ENCODE measurements around the gene PHLDB2. TPM values are rescaled to one million over a fixed set of nuclear protein-coding genes. Genes with fewer than 3 reads are reported as not detected.

The PHLDB2 gene
- total RNA-seq, 1 donor from 2014 or later: 0.98 TPM

DNA sequence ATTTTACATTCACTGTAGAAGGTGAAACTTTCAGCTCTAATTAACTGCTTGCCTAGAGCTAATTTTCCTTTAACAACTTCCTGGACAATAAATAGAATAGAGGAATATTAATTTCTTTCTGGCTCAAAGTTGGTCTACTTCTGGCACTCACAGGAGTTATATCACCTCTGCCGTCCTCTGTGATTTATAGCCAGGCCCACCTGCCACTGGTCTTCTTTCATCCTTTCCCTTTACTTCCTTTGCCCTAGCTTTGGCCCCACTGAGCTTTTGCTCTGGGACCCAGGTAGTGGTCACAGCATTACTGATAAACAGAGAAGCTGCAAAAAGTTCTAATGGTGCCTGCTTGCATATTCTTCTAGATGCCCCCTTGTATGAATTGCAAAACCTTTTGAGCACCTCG lies 70.4 kb downstream of the PHLDB2 start:
- Mint-ChIP-seq H3K9me3 (no peaks in the 10 kb centered on the region), H3K4me3 (no peak overlapping the region), H3K27ac (no peak overlapping the region), H3K36me3 (ENCODE audit: low read depth) (no peaks in the 10 kb centered on the region), H3K4me1 (no peaks in the 10 kb centered on the region), H3K27me3 (peaks cover 9% of the 10 kb centered on the region)
- DNase-seq: no peak
- intact Hi-C loops (cut with micrococcal nuclease): no loop called here

DNA sequence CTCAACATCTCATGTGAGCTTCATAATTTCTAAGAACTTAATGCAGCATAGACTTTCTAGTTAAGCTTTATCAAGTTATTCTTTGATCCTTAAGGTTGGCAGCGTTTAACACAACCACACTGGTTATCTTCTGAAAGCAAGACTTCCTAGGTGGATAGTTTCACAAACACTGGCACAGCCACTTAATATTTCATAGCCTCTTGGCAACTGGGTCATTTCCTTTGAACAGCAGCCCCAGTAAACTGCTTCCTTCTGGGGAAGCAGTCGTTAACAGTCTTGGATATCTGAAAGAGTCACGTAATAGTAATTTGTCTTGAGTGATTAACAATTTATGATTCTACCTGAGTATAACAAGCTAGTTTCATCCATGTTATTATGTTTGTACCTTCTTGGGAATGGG lies 73.9 kb downstream of the PHLDB2 start:
- H3K27me3 Mint-ChIP-seq: peaks cover 13% of the 10 kb centered on the region
- no peak overlapping the region for H3K27ac Mint-ChIP-seq
- H3K36me3 Mint-ChIP-seq (ENCODE audit: low read depth): no peaks in the 10 kb centered on the region
- H3K4me3 Mint-ChIP-seq: no peak overlapping the region
- intact Hi-C loops (cut with micrococcal nuclease): no loop called here
- H3K9me3 Mint-ChIP-seq: no peaks in the 10 kb centered on the region
- DNase-seq: no peak
- no peaks in the 10 kb centered on the region for H3K4me1 Mint-ChIP-seq

DNA sequence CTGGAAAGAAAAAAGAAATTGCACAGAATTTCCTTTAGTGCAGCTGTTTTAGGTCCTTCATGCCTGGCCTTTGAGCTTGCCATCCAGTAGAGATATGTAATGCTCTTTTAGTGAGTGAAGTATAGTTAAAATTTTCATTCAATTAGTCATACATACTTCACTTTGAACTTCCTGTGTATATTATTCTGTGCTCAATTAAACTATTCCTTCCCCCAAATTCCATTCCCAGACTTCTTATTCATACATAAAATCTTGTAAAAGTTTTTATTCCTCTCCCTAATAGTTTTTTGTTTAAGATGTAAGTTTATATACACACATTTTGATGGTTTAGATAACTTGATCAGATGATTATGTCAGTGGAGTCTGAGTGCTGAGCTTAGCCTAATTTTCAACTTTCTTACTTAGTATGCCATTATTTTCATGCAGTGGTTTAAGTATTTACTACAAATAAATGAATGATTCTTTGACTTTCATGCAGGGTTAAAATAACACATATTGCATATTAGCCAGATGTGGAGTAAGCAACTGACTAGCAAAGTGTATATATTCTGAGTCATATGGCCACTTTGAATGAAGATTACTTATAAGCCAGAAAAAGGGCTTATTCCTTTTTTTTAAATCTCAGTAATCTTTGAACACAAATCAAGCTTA lies 77.3 kb downstream of the PHLDB2 start:
- H3K9me3 Mint-ChIP-seq: no peaks in the 10 kb centered on the region
- no peaks in the 10 kb centered on the region for H3K36me3 Mint-ChIP-seq (ENCODE audit: low read depth)
- intact Hi-C loops (cut with micrococcal nuclease): no loop called here
- no peak for DNase-seq
- H3K4me3 Mint-ChIP-seq: no peak overlapping the region
- H3K27me3 Mint-ChIP-seq: peaks cover 18% of the 10 kb centered on the region
- H3K4me1 Mint-ChIP-seq: no peaks in the 10 kb centered on the region
- no peak overlapping the region for H3K27ac Mint-ChIP-seq

DNA sequence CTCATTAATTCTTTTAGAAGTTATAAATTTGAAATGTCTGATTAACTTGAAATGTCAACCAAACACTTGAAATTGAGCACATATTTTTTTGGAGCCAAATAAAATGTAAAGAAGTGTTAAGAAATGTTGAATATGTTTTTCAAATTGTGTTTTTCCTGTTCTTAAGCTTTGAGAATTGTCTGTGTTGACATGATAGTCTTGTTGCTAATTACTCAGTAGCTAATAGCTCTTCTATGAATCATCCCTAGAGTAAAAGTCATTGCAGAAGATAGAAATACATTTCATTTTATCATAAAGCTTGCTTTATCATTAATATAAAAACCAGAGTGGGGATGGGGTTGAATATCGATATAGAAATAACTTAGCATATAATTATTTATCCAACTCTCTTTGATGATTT lies 77.9 kb downstream of the PHLDB2 start:
- intact Hi-C loops (cut with micrococcal nuclease): no loop called here
- peaks cover 18% of the 10 kb centered on the region for H3K27me3 Mint-ChIP-seq
- H3K36me3 Mint-ChIP-seq (ENCODE audit: low read depth): no peaks in the 10 kb centered on the region
- no peak for DNase-seq
- H3K4me1 Mint-ChIP-seq: no peaks in the 10 kb centered on the region
- H3K4me3 Mint-ChIP-seq: no peak overlapping the region
- H3K9me3 Mint-ChIP-seq: no peaks in the 10 kb centered on the region
- no peak overlapping the region for H3K27ac Mint-ChIP-seq

DNA sequence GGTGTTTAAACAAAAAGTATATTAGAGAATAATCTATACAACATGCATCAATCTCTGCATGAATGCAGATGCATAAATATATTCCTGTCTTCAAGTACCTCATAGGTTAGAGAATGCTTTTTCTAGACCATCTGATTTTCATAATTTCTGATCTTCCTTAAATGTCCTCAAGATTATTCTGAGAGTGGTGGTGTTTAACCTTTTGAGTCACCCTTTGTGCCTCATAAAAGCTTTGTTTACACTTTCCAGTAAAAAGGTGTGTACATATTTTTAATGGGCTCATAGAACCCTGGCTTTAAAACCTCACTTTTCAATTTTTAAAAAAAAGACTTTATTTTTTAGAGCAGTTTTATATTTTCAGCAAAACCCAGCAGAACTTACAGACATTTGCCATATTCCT lies 78.8 kb downstream of the PHLDB2 start:
- Mint-ChIP-seq H3K4me1 (no peaks in the 10 kb centered on the region), H3K36me3 (ENCODE audit: low read depth) (no peaks in the 10 kb centered on the region), H3K9me3 (no peaks in the 10 kb centered on the region), H3K27me3 (peaks cover 15% of the 10 kb centered on the region), H3K27ac (no peak overlapping the region), H3K4me3 (no peak overlapping the region)
- no peak for DNase-seq
- intact Hi-C loops (cut with micrococcal nuclease): no loop called here

DNA sequence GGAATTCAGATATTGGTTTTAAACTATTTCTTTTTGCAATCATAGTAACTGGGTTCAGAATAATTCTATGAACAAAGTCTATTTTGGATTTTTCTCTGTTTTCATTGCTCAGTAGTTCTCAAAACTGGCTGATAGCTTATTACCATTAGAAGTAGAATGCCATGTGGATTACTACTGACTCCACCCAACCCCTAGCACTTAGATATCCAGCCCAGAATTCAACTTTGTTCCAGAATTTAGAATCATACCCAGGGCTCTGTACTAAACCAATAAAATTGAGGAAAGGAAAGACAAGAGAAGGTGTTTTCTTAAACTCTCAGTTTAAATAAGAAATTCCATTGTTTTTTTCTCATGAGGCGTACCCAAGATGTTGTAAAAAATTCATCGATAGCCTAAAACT lies 80.8 kb downstream of the PHLDB2 start:
- Mint-ChIP-seq H3K27ac (no peak overlapping the region), H3K4me1 (no peaks in the 10 kb centered on the region), H3K36me3 (ENCODE audit: low read depth) (no peaks in the 10 kb centered on the region), H3K27me3 (peaks cover 13% of the 10 kb centered on the region), H3K9me3 (no peaks in the 10 kb centered on the region), H3K4me3 (no peak overlapping the region)
- no peak for DNase-seq
- intact Hi-C loops (cut with micrococcal nuclease): no loop called here

DNA sequence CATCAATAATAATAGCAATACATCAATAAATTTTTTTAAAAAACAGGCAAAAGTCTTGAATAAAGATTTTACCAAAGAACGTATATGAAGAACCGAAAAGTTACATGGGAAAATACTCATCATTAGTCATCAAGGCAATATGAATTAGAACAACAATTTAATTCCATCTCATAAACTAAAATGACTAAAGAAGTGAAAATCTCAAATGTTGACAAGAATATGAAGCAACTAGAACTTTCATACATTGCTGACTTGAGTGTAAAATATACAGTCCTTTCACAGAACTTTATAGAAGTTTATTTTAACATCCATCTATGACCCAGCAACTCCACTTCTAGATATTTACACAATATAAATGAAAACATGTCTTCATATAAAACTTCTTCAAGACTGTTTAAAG lies 84.5 kb downstream of the PHLDB2 start:
- Mint-ChIP-seq H3K36me3 (ENCODE audit: low read depth) (no peaks in the 10 kb centered on the region), H3K27me3 (peaks cover 22% of the 10 kb centered on the region)

DNA sequence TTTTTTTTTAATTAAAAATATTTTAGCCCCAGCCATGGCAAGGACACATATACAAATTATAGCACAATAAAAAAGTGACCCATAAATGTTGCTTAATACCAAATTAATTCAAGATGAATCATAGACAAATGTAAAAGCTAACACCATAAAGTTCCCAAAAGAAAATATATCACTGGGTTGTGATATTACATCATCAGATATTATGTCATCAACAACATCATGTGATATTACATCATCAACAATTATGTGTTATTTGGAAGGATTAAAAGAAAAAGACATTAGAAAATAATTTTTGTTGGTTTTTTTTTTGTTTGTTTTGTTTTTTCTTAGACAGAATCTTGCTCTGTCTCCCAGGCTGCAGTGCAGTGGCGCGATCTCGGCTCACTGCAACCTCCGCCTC lies 85.3 kb downstream of the PHLDB2 start:
- Mint-ChIP-seq H3K4me3 (no peak overlapping the region), H3K9me3 (no peaks in the 10 kb centered on the region), H3K27me3 (peaks cover 23% of the 10 kb centered on the region), H3K27ac (no peak overlapping the region), H3K36me3 (ENCODE audit: low read depth) (no peaks in the 10 kb centered on the region), H3K4me1 (no peaks in the 10 kb centered on the region)
- intact Hi-C loops (cut with micrococcal nuclease): no loop called here
- no peak for DNase-seq

More for the DNA sequence above, 84.5 kb downstream of the PHLDB2 start:
- no peak for DNase-seq
- intact Hi-C loops (cut with micrococcal nuclease): no loop called here
- no peaks in the 10 kb centered on the region for H3K4me1 Mint-ChIP-seq
- no peak overlapping the region for H3K27ac Mint-ChIP-seq
- no peak overlapping the region for H3K4me3 Mint-ChIP-seq
- H3K9me3 Mint-ChIP-seq: no peaks in the 10 kb centered on the region

DNA sequence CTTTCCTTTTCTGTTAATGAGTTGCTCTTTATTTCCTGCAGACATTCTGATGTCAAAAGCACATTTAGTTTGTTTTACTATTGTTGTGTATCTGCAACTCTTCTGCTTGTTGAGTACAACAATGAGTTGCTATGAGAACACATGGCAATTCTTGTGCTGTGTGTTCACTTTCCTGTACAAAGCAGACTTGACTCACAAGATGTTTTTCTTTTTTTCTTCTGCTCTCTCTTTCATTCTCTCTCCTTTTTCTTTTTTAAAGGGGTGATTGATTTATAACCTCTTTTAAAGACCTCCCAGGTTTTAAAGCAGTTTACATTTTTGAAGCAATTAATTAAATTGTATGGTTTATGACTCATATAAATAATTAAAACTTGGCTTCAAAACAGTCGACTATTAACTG lies 88.2 kb downstream of the PHLDB2 start:
- Mint-ChIP-seq H3K27me3 (peaks cover 26% of the 10 kb centered on the region), H3K4me3 (no peak overlapping the region), H3K36me3 (ENCODE audit: low read depth) (no peaks in the 10 kb centered on the region), H3K27ac (no peak overlapping the region), H3K4me1 (no peaks in the 10 kb centered on the region), H3K9me3 (no peaks in the 10 kb centered on the region)
- no peak for DNase-seq
- intact Hi-C loops (cut with micrococcal nuclease): no loop called here

DNA sequence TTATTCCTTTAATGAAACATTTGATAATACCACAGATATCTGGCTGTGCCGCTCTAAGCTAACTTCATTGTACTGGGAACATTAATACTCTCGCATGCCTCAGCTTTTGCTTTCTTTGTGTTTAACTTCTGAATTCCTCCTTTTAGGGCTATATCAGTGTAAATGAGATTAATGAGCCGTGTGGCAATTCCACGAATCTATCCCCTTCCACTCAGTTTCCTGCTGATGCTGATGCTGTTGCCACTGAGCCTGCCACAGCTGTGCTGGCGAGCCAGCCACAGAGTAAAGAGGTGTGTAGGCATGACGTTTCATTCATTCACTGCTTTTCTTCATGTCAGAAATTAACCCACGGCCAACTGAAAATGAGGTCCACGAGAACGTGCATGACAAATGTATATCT lies 89.7 kb downstream of the PHLDB2 start:
- Mint-ChIP-seq H3K9me3 (no peaks in the 10 kb centered on the region), H3K36me3 (ENCODE audit: low read depth) (no peaks in the 10 kb centered on the region)

DNA sequence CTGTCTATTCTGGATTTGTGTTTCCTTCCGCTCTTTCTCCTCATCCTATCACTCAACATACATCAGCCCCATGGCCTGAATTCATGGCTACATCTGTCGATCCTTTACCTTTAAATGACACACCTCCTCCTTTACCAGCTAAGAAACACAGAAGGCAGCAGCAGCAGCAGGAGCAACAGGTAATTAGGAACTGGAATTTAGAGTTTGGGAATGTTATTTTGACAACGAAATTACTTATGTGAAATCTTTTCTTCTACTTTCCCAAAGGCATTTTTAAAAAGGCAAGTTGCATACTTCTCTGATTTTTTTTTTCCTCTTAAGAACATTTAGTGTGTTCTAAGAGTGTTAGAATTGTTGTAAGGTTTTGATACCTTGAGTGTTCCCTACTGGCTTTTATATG lies 90.6 kb downstream of the PHLDB2 start:
- Mint-ChIP-seq H3K27ac (no peak overlapping the region), H3K27me3 (peaks cover 24% of the 10 kb centered on the region), H3K4me1 (no peaks in the 10 kb centered on the region), H3K4me3 (no peak overlapping the region), H3K36me3 (ENCODE audit: low read depth) (no peaks in the 10 kb centered on the region), H3K9me3 (no peaks in the 10 kb centered on the region)
- no peak for DNase-seq
- intact Hi-C loops (cut with micrococcal nuclease): no loop called here

More for the DNA sequence above, 89.7 kb downstream of the PHLDB2 start:
- H3K27me3 Mint-ChIP-seq: peaks cover 26% of the 10 kb centered on the region
- no peak overlapping the region for H3K4me3 Mint-ChIP-seq
- no peak overlapping the region for H3K27ac Mint-ChIP-seq
- no peak for DNase-seq
- no peaks in the 10 kb centered on the region for H3K4me1 Mint-ChIP-seq
- intact Hi-C loops (cut with micrococcal nuclease): no loop called here

DNA sequence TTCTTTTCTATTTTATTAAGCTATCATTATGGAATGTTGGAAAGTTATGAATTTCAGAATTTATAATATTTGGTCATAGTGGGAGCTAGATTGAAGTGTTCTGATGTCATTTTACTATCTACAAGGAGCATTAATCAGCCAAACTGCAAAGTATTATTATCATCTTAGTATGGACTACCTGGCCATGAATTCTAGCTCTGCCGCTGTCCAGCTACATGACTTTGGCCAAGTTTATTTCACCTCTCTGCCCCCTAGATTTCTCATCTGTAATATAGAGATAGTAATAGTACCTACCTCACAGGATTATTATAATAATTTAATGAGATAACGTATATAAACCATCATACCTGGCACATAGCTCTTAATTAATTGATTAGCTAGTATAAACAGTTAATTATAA lies 92.0 kb downstream of the PHLDB2 start:
- Mint-ChIP-seq H3K4me1 (no peaks in the 10 kb centered on the region), H3K36me3 (ENCODE audit: low read depth) (no peaks in the 10 kb centered on the region), H3K27me3 (peaks cover 20% of the 10 kb centered on the region), H3K4me3 (no peak overlapping the region), H3K27ac (no peak overlapping the region), H3K9me3 (no peaks in the 10 kb centered on the region)
- DNase-seq: no peak
- intact Hi-C loops (cut with micrococcal nuclease): no loop called here

DNA sequence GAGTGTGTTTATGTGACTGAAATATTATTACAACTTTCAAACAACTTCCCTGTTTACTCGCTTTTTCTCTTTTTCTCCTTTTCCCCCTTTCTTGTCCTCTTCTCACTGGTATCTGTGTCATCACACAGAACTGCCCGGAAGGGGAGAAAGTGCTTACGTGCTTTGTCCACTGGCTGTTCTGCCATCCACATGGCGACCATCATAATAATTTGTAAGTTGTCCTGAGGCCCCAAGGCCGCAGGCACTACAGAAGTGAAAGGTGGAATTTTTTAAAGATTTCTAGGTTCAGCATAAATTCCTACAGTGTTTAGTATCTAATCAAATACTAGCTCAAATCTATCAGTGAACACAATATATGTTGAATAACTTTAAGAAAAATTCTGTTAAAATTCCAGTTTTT lies 93.0 kb downstream of the PHLDB2 start:
- no peak for DNase-seq
- intact Hi-C loops (cut with micrococcal nuclease): no loop called here
- H3K27ac Mint-ChIP-seq: no peak overlapping the region
- H3K9me3 Mint-ChIP-seq: no peaks in the 10 kb centered on the region
- no peaks in the 10 kb centered on the region for H3K4me1 Mint-ChIP-seq
- no peaks in the 10 kb centered on the region for H3K36me3 Mint-ChIP-seq (ENCODE audit: low read depth)
- no peak overlapping the region for H3K4me3 Mint-ChIP-seq
- peaks cover 18% of the 10 kb centered on the region for H3K27me3 Mint-ChIP-seq

DNA sequence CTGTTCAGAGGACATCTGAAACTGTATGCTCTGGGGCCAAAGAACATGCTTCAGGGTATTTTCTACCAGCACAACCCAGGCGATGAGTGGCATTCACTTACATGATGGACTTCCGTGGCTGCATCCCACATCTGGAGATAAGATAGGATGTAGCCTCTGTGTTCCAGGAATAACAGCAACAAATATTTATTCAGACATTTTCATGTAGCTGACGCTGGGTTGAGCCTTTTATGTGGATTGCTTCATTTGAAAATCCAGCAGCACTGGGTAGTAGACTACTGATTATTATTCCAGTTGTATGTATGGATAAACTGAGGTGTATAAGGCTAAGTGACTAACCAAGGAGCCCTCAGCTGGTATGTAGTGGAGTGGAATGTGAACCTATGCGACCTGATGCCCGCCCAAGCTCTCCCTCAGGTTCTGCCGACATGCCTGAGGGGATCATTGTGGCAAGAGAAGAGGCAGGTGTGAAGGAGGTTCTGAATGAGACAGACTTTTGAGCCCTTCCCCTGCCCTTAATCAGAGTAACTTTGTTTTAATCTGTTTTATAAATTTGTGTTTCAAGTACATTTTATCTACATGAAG lies 93.9 kb downstream of the PHLDB2 start:
- intact Hi-C loops (cut with micrococcal nuclease): no loop called here
- H3K9me3 Mint-ChIP-seq: no peaks in the 10 kb centered on the region
- H3K36me3 Mint-ChIP-seq (ENCODE audit: low read depth): no peaks in the 10 kb centered on the region
- no peak for DNase-seq
- H3K4me1 Mint-ChIP-seq: no peaks in the 10 kb centered on the region
- no peak overlapping the region for H3K4me3 Mint-ChIP-seq
- no peak overlapping the region for H3K27ac Mint-ChIP-seq
- peaks cover 16% of the 10 kb centered on the region for H3K27me3 Mint-ChIP-seq

All from activated CD4-positive, alpha-beta T cell treated with anti-CD3 and anti-CD28 coated beads, Interleukin-2, amount 10 ng/mL, durations not matched to agents 24 days and 14 days (primary cell).